IMR-90 (cell line): ENCODE results near the gene GCG.

ENCODE experiments used
- BHLHE40 ChIP-seq: fragments of 150-350 bp; IDR thresholded peaks from 2 replicates; pipeline ENCODE4 v1.6.1; 2016; ENCODE audit warnings: mild to moderate bottlenecking, low read depth, low read length
- CTCF ChIP-seq: conservative IDR thresholded peaks from 2 replicates; pipeline ENCODE4 v1.5.1; 2012; ENCODE audit warnings: mild to moderate bottlenecking, low read depth, low read length, improper control_type of control experiment
- FOS ChIP-seq: fragments of 150-350 bp; IDR thresholded peaks from 2 replicates; pipeline ENCODE4 v1.6.1; 2016; ENCODE audit warnings: low read depth, low read length
- MAZ ChIP-seq: IDR thresholded peaks from 2 replicates; pipeline ENCODE4 v1.6.1; 2012; ENCODE audit warnings: low read depth, mild to moderate bottlenecking, low read length, improper control_type of control experiment, moderate library complexity, borderline replicate concordance
- POLR2A ChIP-seq: IDR thresholded peaks from 2 replicates; pipeline ENCODE4 v1.6.1; 2012; ENCODE audit warnings: mild to moderate bottlenecking, low read depth, low read length
- RCOR1 ChIP-seq: IDR thresholded peaks from 2 replicates; pipeline ENCODE4 v1.6.1; 2012; ENCODE audit warnings: mild to moderate bottlenecking, low read length, improper control_type of control experiment; ENCODE audit not compliant: insufficient replicate concordance
- TF ChIP-seq, protein P1 (sequence below): fragments of 150-350 bp; IDR thresholded peaks from 2 replicates; pipeline ENCODE4 v1.6.1; 2017; ENCODE audit warnings: mild to moderate bottlenecking, antibody characterized with exemption, low read length, low read depth

DNA sequence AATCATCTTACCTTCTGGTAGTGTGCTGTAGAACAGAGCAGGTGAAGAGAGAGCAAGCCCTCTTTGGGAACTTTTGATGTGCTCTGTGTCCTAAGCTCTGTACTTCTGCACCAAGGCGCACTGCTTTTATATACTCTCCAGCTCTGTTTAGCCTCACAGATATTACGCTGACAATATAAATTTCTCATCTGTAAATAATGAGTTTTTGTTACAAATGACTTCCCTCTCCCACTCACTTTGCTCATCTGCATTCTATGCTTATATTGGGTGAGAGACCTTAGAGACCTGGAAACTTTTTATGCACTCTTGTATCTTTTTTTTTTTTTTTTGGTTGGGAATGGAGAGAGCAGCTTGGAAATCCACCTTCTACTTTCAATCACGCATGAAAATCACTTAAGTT, at the start of gene GCG:
- TF ChIP-seq CTCF = no peak
- no peak for TF ChIP-seq BHLHE40
- no peak for TF ChIP-seq POLR2A
- TF ChIP-seq RCOR1 = no peak
- no peak for TF ChIP-seq MAZ
- no peak for TF ChIP-seq FOS
- TF ChIP-seq, protein P1, sequence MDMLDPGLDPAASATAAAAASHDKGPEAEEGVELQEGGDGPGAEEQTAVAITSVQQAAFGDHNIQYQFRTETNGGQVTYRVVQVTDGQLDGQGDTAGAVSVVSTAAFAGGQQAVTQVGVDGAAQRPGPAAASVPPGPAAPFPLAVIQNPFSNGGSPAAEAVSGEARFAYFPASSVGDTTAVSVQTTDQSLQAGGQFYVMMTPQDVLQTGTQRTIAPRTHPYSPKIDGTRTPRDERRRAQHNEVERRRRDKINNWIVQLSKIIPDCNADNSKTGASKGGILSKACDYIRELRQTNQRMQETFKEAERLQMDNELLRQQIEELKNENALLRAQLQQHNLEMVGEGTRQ = no peak
